ENCODE data around the gene TRANK1.

DNA sequence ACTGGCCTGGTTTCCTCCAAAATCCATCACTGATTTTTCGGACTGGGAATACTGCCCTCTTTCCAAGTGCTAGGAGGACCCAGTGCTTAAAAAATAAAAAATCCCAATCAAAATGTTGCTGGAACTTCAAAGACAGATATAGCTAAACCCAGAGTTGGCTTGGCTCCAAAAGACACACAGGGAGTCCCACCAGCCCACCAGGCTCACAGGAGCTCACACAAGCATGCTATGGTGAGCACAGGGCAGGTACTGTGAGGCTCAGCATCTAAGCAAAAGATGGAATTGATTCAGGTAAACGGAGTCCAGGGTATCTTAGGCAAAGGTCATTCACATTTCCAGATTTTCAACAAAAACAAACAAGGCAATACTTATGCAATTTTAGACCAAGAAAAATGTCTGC, 3.7 kb downstream of the TRANK1 start:
- TF ChIP-seq, protein P1, sequence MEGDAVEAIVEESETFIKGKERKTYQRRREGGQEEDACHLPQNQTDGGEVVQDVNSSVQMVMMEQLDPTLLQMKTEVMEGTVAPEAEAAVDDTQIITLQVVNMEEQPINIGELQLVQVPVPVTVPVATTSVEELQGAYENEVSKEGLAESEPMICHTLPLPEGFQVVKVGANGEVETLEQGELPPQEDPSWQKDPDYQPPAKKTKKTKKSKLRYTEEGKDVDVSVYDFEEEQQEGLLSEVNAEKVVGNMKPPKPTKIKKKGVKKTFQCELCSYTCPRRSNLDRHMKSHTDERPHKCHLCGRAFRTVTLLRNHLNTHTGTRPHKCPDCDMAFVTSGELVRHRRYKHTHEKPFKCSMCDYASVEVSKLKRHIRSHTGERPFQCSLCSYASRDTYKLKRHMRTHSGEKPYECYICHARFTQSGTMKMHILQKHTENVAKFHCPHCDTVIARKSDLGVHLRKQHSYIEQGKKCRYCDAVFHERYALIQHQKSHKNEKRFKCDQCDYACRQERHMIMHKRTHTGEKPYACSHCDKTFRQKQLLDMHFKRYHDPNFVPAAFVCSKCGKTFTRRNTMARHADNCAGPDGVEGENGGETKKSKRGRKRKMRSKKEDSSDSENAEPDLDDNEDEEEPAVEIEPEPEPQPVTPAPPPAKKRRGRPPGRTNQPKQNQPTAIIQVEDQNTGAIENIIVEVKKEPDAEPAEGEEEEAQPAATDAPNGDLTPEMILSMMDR (optimal IDR thresholded peaks at IDR 0.05 in 1 of 3, IDR thresholded peaks at IDR 0.05 in 1 of 3, conservative IDR thresholded peaks at IDR 0.05 in 1 of 3; ENCODE audit: extremely low read depth in 1 of 3, insufficient read depth in 2 of 3, low read length in 3 of 3): no peak
- no peak for TF ChIP-seq EZH2 (IDR thresholded peaks at IDR 0.05; ENCODE audit: low read length)

Data from keratinocyte (primary cell).